T-helper 2 cell treated with Interferon-gamma antibody and Interleukin-4, amounts not matched to agents 100 ng/mL and 5 ng/mL, for 36 hours (primary cell): Measurements from ENCODE around the gene WASHC1. TPM values are rescaled to one million over a fixed set of nuclear protein-coding genes. Genes with fewer than 3 reads are reported as not detected.
"Not testable (repeated sequence)": the region's sequence is repeated elsewhere in the genome, so short reads cannot be mapped to it uniquely, and the experiment has no call there.

ENCODE experiments used
- intact Hi-C: fragments of 100-400 bp; cut with micrococcal nuclease; formaldehyde crosslinking; loops from one replicate; pipeline ENCODE4 v1.15.1; 2023
- total RNA-seq: library from RNA; stranded (reverse); gene quantifications from 2 replicates; pipeline ENCODE4 v1.2.3, GENCODE V29; 2022

Gene WASHC1
- total RNA-seq, 1 donor from 2014 or later: 18.3 TPM

DNA sequence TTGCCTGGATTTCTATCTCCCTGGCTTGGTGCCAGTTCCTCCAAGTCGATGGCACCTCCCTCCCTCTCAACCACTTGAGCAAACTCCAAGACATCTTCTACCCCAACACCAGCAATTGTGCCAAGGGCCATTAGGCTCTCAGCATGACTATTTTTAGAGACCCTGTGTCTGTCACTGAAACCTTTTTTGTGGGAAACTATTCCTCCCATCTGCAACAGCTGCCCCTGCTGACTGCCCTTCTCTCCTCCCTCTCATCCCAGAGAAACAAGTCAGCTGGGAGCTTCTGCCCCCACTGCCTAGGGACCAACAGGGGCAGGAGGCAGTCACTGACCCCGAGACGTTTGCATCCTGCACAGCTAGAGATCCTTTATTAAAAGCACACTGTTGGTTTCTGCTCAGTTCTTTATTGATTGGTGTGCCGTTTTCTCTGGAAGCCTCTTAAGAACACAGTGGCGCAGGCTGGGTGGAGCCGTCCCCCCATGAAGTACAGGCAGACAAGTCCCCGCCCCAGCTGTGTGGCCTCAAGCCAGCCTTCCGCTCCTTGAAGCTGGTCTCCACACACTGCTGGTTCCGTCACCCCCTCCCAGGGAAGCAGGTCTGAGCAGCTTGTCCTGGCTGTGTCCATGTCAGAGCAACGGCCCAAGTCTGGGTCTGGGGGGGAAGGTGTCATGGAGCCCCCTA lies 15.0 kb downstream of the WASHC1 start:
- intact Hi-C loops: not testable (repeated sequence)

DNA sequence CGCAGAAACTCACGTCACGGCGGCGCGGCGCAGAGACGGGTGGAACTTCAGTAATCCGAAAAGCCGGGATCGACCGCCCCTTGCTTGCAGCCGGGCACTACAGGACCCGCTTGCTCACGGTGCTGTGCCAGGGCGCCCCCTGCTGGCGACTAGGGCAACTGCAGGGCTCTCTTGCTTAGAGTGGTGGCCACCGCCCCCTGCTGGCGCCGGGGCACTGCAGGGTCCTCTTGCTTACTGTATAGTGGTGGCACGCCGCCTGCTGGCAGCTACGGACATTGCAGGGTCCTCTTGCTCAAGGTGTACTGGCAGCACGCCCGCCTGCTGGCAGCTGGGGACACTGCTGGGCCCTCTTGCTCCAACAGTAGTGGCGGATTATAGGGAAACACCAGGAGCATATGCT lies 18.1 kb downstream of the WASHC1 start:
- intact Hi-C loops: not testable (repeated sequence)

DNA sequence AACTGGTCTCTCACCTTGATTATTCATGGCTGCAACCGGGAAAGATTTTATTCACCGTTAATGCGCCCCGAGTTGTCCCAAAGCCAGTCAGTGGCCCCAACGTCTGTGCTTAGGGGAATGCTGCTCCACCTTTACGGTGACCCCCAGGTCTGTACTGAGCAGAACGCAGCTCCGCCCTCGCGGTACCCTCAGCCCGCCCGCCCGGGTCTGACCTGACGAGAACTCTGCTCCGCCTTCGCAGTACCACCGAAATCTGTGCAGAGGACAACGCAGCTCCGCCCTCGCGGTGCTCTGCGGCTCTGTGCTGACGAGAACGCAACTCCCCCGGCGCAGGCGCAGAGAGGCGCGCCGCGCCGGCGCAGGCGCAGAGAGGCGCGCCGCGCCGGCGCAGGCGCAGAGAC lies 18.6 kb downstream of the WASHC1 start:
- intact Hi-C loops: not testable (repeated sequence)

DNA sequence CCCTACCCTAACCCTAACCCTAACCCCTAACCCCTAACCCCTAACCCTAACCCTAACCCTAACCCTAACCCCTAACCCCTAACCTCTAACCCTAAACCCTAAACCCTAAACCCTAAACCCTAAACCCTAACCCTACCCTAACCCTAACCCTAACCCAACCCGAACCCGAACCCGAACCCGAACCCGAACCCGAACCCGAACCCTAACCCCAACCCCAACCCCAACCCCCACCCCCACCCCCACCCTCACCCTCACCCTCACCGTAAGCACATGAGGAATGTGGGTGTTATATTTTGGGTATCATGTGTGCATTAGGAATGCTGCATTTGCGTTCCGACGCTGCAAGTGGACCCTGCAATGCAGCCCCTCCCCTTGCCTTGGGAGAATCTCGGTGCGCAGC lies 19.0 kb downstream of the WASHC1 start:
- intact Hi-C loops: not testable (repeated sequence)

Other genes with a start within 250 kb of the WASHC1 start
- 0.23 TPM in 1 of 2 replicates, not detected in the other for gene FOXD4, start 89.0 kb upstream of the WASHC1 start, total RNA-seq
- gene ZNG1A, start 149.6 kb upstream of the WASHC1 start, total RNA-seq: 23.3 and 25.4 TPM in 2 replicates
- 274 and 280 TPM in 2 replicates for gene DOCK8, start 185.4 kb upstream of the WASHC1 start, total RNA-seq